A673 (cell line): ENCODE data around the gene ZNF362. TPM values are rescaled to one million over a fixed set of nuclear protein-coding genes. Genes with fewer than 3 reads are reported as not detected.

ENCODE experiments used
- BruUV-seq: library from RNA; stranded (reverse); fragments of 400-500 nt; replicated peaks from 2 replicates; lab custom pipeline; 2021; lab: Mats Ljungman, UMichigan
- CTCF ChIA-PET: fragments of 300-600 bp; sonication (Branson Sonifier 250); formaldehyde crosslinking; loops from one replicate; lab custom pipeline; 2022; ENCODE audit warnings: antibody characterized with exemption; lab: Charles Lee
- POLR2A ChIA-PET: fragments of 300-600 bp; sonication (Branson Sonifier 250); formaldehyde crosslinking; loops from one replicate; lab custom pipeline; 2022; ENCODE audit warnings: antibody characterized with exemption; ENCODE audit not compliant: low non-redundant PET; lab: Charles Lee
- DNase-seq: peaks from one replicate; pipeline ENCODE4 v3.0.0-alpha.2; 2015; ENCODE audit warnings: low spot score
- H3K27ac ChIP-seq: fragments of 200-600 bp; sonication (generic); 2 replicates; pipeline ENCODE4 v1.5.1; 2016; ENCODE audit warnings: mixed run types, low read depth, mild to moderate bottlenecking, mixed read lengths, antibody characterized with exemption, low read length; ENCODE audit not compliant: poor library complexity, severe bottlenecking
- H3K27me3 ChIP-seq: fragments of 200-600 bp; sonication (generic); replicated peaks from 2 replicates; pipeline ENCODE4 v1.6.1; 2017; ENCODE audit warnings: mixed run types, low read depth, mild to moderate bottlenecking, mixed read lengths, antibody characterized with exemption, low read length; ENCODE audit not compliant: insufficient read depth, poor library complexity
- H3K36me3 ChIP-seq: fragments of 200-600 bp; sonication (generic); 2 replicates; pipeline ENCODE4 v1.6.1; 2016; ENCODE audit warnings: mixed run types, mild to moderate bottlenecking, mixed read lengths, antibody characterized with exemption, low read length; ENCODE audit not compliant: insufficient read depth, poor library complexity, severe bottlenecking
- H3K4me1 ChIP-seq: fragments of 200-600 bp; sonication (generic); 2 replicates; pipeline ENCODE4 v1.6.1; 2017; ENCODE audit warnings: mixed run types, mild to moderate bottlenecking, mixed read lengths, antibody characterized with exemption, low read length; ENCODE audit not compliant: insufficient read depth, poor library complexity, severe bottlenecking
- H3K4me3 ChIP-seq: fragments of 200-600 bp; sonication (generic); 2 replicates; pipeline ENCODE4 v1.5.1; 2016; ENCODE audit warnings: low read depth, mixed run types, mild to moderate bottlenecking, mixed read lengths, low read length; ENCODE audit not compliant: poor library complexity, severe bottlenecking
- H3K9me3 ChIP-seq: fragments of 200-600 bp; sonication (generic); 2 replicates; pipeline ENCODE4 v1.6.1; 2016; ENCODE audit warnings: mixed run types, low read depth, mild to moderate bottlenecking, mixed read lengths, antibody characterized with exemption, low read length; ENCODE audit not compliant: poor library complexity, severe bottlenecking
- CTCF ChIP-seq: fragments of 300-800, 200-600 bp; sonication (generic); conservative IDR thresholded peaks from 2 replicates; pipeline ENCODE4 v1.5.1; 2017; ENCODE audit warnings: low read depth, mild to moderate bottlenecking, antibody characterized with exemption, low read length, moderate library complexity, mixed read lengths
- EZH2 ChIP-seq: fragments of 200-600 bp; sonication (generic); IDR thresholded peaks from 2 replicates; pipeline ENCODE4 v1.6.1; 2017; ENCODE audit warnings: borderline replicate concordance, low read depth, mild to moderate bottlenecking, mixed read lengths, antibody characterized with exemption, low read length; ENCODE audit not compliant: poor library complexity, severe bottlenecking
- intact Hi-C: fragments of 100-400 bp; cut with micrococcal nuclease; formaldehyde crosslinking; loops from one replicate; pipeline ENCODE4 v1.10.0; 2022; ENCODE audit not compliant: unreplicated experiment
- total RNA-seq: library from RNA; stranded (reverse); gene quantifications from 2 replicates; pipeline ENCODE4 v1.2.3, GENCODE V29; 2021

The ZNF362 gene
- total RNA-seq, 1 experiment from 2014 or later: 40.1 TPM

GRCh38 chr1:33261344-33261743, 5.1 kb downstream of the ZNF362 start:
- BruUV-seq: no TSS peak
- ChIA-PET POLR2A (interaction anchor here (0.6 kb wide), 1 partner anchor 50 kb away, joined by 3 read pairs; no protein-coding TSS in a partner anchor), CTCF (no interaction called here)

GRCh38 chr1:33263890-33264504, 7.7 kb downstream of the ZNF362 start:
- intact Hi-C loops: no loop called here
- no peak for DNase-seq
- Histone ChIP-seq H3K27ac (no peak overlapping the region), H3K4me1 (no peaks in the 10 kb centered on the region), H3K4me3 (no peak overlapping the region), H3K9me3 (no peaks in the 10 kb centered on the region), H3K36me3 (peaks cover 7% of the 10 kb centered on the region), H3K27me3 (no peaks in the 10 kb centered on the region)
- ChIA-PET CTCF (no interaction called here), POLR2A (no interaction called here)
- no TSS peak for BruUV-seq
- TF ChIP-seq CTCF: no peak
- no peak for TF ChIP-seq EZH2

More at GRCh38 chr1:33261344-33261743, 5.1 kb downstream of the ZNF362 start:
- intact Hi-C loops: no loop called here
- no peaks in the 10 kb centered on the region for H3K27me3 ChIP-seq
- no peak overlapping the region for H3K4me3 ChIP-seq
- peaks cover 7% of the 10 kb centered on the region for H3K36me3 ChIP-seq
- TF ChIP-seq CTCF (no peak), EZH2 (no peak)
- H3K4me1 ChIP-seq: peaks cover 15% of the 10 kb centered on the region
- H3K9me3 ChIP-seq: no peaks in the 10 kb centered on the region
- H3K27ac ChIP-seq: no peak overlapping the region
- DNase-seq: no peak

- CTCF ChIA-PET: no interaction called here
- Histone ChIP-seq H3K4me3 (no peak overlapping the region), H3K9me3 (no peaks in the 10 kb centered on the region), H3K27ac (no peak overlapping the region), H3K4me1 (no peaks in the 10 kb centered on the region), H3K36me3 (peaks cover 15% of the 10 kb centered on the region), H3K27me3 (no peaks in the 10 kb centered on the region)
- no TSS peak for BruUV-seq
- POLR2A ChIA-PET: no interaction called here
- DNase-seq: no peak
- no peak for TF ChIP-seq EZH2
- no peak for TF ChIP-seq CTCF
- intact Hi-C loops: no loop called here
Measured at GRCh38 chr1:33265780-33266605, 9.7 kb downstream of the ZNF362 start.
